Muscle layer of colon (tissue), 2 donors: ENCODE data around the gene HSF4.

Experiments
- H3K27ac ChIP-seq: one replicate; pipeline ENCODE4 v1.7.0; 2013; ENCODE audit warnings: low read depth, mild to moderate bottlenecking, low read length, moderate library complexity
- H3K27me3 ChIP-seq, 2 donors: one replicate each; pipeline ENCODE4 v1.7.0; 2013; ENCODE audit warnings: low read length in 2 of 2, mild to moderate bottlenecking in 2 of 2; ENCODE audit not compliant: insufficient read depth in 2 of 2, control insufficient read depth in 1 of 2
- H3K36me3 ChIP-seq: one replicate; pipeline ENCODE4 v1.7.0; 2013; ENCODE audit warnings: mild to moderate bottlenecking, low read length; ENCODE audit not compliant: insufficient read depth
- H3K4me1 ChIP-seq: one replicate; pipeline ENCODE4 v1.7.0; 2013; ENCODE audit warnings: mild to moderate bottlenecking, low read length; ENCODE audit not compliant: insufficient read depth
- H3K4me3 ChIP-seq, 2 donors: one replicate each; pipeline ENCODE4 v1.7.0; 2013; ENCODE audit warnings: low read length in 2 of 2, low read depth in 1 of 2, mild to moderate bottlenecking in 1 of 2, moderate library complexity in 1 of 2
- H3K9ac ChIP-seq: one replicate; pipeline ENCODE4 v1.7.0; 2013; ENCODE audit warnings: low read length
- H3K9me3 ChIP-seq: one replicate; pipeline ENCODE4 v1.7.0; 2013; ENCODE audit warnings: mild to moderate bottlenecking, low read length
- donor health status: abdominal sarcoma.
- donor health status: Adenocarcinoma of cecum.

Gene HSF4

GRCh38 chr16:67170949-67171649 is 6.6 kb downstream of the HSF4 start:
- no peaks in the 10 kb centered on the region for H3K9me3 ChIP-seq
- H3K4me3 ChIP-seq, result peak overlapping the region; percentile 20 to 61
- H3K36me3 ChIP-seq, result peaks cover 2% of the 10 kb centered on the region
- no peaks in the 10 kb centered on the region for H3K27me3 ChIP-seq
- H3K4me1 ChIP-seq, result peaks cover 48% of the 10 kb centered on the region
- H3K27ac ChIP-seq, result peak overlapping the region; percentile 88
- H3K9ac ChIP-seq, result peak overlapping the region; percentile 74

- Histone ChIP-seq H3K9ac (peak overlapping the region; percentile 4), H3K36me3 (peaks cover 6% of the 10 kb centered on the region), H3K4me3 (peak overlapping the region in 1 of 2 donors; percentile 62), H3K9me3 (no peaks in the 10 kb centered on the region), H3K27ac (peak overlapping the region; percentile 90), H3K27me3 (no peaks in the 10 kb centered on the region), H3K4me1 (peaks cover 52% of the 10 kb centered on the region)
These were observed 8.8 kb downstream of the HSF4 start for GRCh38 chr16:67173323-67173722.

GRCh38 chr16:67173808-67174705 is 9.5 kb downstream of the HSF4 start:
- Histone ChIP-seq H3K9me3 (no peaks in the 10 kb centered on the region), H3K27me3 (no peaks in the 10 kb centered on the region), H3K4me1 (peaks cover 46% of the 10 kb centered on the region), H3K27ac (peak overlapping the region; percentile 90), H3K4me3 (peak overlapping the region in 1 of 2 donors; percentile 62), H3K9ac (peak overlapping the region; percentile 4), H3K36me3 (peaks cover 6% of the 10 kb centered on the region)

GRCh38 chr16:67174706-67175231 is 10.2 kb downstream of the HSF4 start:
- Histone ChIP-seq H3K9me3 (no peaks in the 10 kb centered on the region), H3K9ac (no peak overlapping the region), H3K36me3 (peaks cover 6% of the 10 kb centered on the region), H3K4me1 (peaks cover 39% of the 10 kb centered on the region), H3K27ac (peak overlapping the region; percentile 90), H3K4me3 (peak overlapping the region in 1 of 2 donors; percentile 62), H3K27me3 (no peaks in the 10 kb centered on the region)

GRCh38 chr16:67176662-67177061 is 12.1 kb downstream of the HSF4 start:
- H3K27ac ChIP-seq, result no peak overlapping the region
- H3K27me3 ChIP-seq, result no peaks in the 10 kb centered on the region
- no peaks in the 10 kb centered on the region for H3K9me3 ChIP-seq
- peaks cover 6% of the 10 kb centered on the region for H3K36me3 ChIP-seq
- H3K4me1 ChIP-seq, result peaks cover 27% of the 10 kb centered on the region
- no peak overlapping the region for H3K4me3 ChIP-seq
- H3K9ac ChIP-seq, result no peak overlapping the region

- peak overlapping the region; percentile 26 to 28 for H3K4me3 ChIP-seq
- H3K9ac ChIP-seq, result no peak overlapping the region
- H3K27ac ChIP-seq, result no peak overlapping the region
- H3K9me3 ChIP-seq, result no peaks in the 10 kb centered on the region
- H3K27me3 ChIP-seq, result no peaks in the 10 kb centered on the region
- peaks cover 6% of the 10 kb centered on the region for H3K36me3 ChIP-seq
- peaks cover 34% of the 10 kb centered on the region for H3K4me1 ChIP-seq
These were observed 13.5 kb downstream of the HSF4 start for GRCh38 chr16:67177743-67178699.

GRCh38 chr16:67179421-67180080 is 15.0 kb downstream of the HSF4 start:
- Histone ChIP-seq H3K36me3 (peaks cover 6% of the 10 kb centered on the region), H3K9me3 (no peaks in the 10 kb centered on the region), H3K27ac (no peak overlapping the region), H3K4me3 (no peak overlapping the region), H3K4me1 (peaks cover 30% of the 10 kb centered on the region), H3K27me3 (no peaks in the 10 kb centered on the region), H3K9ac (no peak overlapping the region)

GRCh38 chr16:67180166-67180565 is 15.6 kb downstream of the HSF4 start:
- Histone ChIP-seq H3K9ac (no peak overlapping the region), H3K4me3 (no peak overlapping the region), H3K9me3 (no peaks in the 10 kb centered on the region), H3K36me3 (peaks cover 6% of the 10 kb centered on the region), H3K27me3 (no peaks in the 10 kb centered on the region), H3K27ac (no peak overlapping the region), H3K4me1 (peaks cover 30% of the 10 kb centered on the region)

GRCh38 chr16:67181346-67181745 is 16.8 kb downstream of the HSF4 start:
- no peaks in the 10 kb centered on the region for H3K9me3 ChIP-seq
- H3K36me3 ChIP-seq, result peaks cover 2% of the 10 kb centered on the region
- H3K9ac ChIP-seq, result no peak overlapping the region
- H3K4me3 ChIP-seq, result no peak overlapping the region
- H3K27ac ChIP-seq, result no peak overlapping the region
- H3K27me3 ChIP-seq, result no peaks in the 10 kb centered on the region
- H3K4me1 ChIP-seq, result peaks cover 32% of the 10 kb centered on the region

GRCh38 chr16:67182288-67182687 is 17.7 kb downstream of the HSF4 start:
- Histone ChIP-seq H3K4me1 (peaks cover 32% of the 10 kb centered on the region), H3K9me3 (no peaks in the 10 kb centered on the region), H3K4me3 (no peak overlapping the region), H3K36me3 (no peaks in the 10 kb centered on the region), H3K27me3 (no peaks in the 10 kb centered on the region), H3K27ac (no peak overlapping the region), H3K9ac (no peak overlapping the region)
